Subcutaneous adipose tissue (tissue), 4 donors: ENCODE data around the gene RAB11B. TPM values are rescaled to one million over a fixed set of nuclear protein-coding genes. Genes with fewer than 3 reads are reported as not detected.

ENCODE experiments used
- total RNA-seq, 4 donors: library from RNA; depleted of rRNA; stranded (reverse); fragments of >200 nt; gene quantifications; one replicate each; pipeline ENCODE4 v1.1.0, GENCODE V29; 2016
- TF ChIP-seq, protein P1 (sequence below): fragments of 450-650 bp; IDR thresholded peaks from one replicate; pipeline ENCODE4 v1.5.1; 2016; ENCODE audit warnings: low read depth, mild to moderate bottlenecking, control low read depth, antibody characterized with exemption, moderate library complexity

Gene RAB11B
- total RNA-seq, 4 donors from 2014 or later = 29.4 to 95.3 (median 40.7) TPM

GRCh38 chr19:8413629-8413995 is 23.5 kb downstream of the RAB11B start:
- TF ChIP-seq, protein P1, sequence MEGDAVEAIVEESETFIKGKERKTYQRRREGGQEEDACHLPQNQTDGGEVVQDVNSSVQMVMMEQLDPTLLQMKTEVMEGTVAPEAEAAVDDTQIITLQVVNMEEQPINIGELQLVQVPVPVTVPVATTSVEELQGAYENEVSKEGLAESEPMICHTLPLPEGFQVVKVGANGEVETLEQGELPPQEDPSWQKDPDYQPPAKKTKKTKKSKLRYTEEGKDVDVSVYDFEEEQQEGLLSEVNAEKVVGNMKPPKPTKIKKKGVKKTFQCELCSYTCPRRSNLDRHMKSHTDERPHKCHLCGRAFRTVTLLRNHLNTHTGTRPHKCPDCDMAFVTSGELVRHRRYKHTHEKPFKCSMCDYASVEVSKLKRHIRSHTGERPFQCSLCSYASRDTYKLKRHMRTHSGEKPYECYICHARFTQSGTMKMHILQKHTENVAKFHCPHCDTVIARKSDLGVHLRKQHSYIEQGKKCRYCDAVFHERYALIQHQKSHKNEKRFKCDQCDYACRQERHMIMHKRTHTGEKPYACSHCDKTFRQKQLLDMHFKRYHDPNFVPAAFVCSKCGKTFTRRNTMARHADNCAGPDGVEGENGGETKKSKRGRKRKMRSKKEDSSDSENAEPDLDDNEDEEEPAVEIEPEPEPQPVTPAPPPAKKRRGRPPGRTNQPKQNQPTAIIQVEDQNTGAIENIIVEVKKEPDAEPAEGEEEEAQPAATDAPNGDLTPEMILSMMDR = no peak

GRCh38 chr19:8416796-8417195 is 26.6 kb downstream of the RAB11B start:
- TF ChIP-seq, protein P1 = no peak

- TF ChIP-seq, protein P1 = no peak
These were observed 31.6 kb downstream of the RAB11B start for GRCh38 chr19:8421484-8422461.

DNA sequence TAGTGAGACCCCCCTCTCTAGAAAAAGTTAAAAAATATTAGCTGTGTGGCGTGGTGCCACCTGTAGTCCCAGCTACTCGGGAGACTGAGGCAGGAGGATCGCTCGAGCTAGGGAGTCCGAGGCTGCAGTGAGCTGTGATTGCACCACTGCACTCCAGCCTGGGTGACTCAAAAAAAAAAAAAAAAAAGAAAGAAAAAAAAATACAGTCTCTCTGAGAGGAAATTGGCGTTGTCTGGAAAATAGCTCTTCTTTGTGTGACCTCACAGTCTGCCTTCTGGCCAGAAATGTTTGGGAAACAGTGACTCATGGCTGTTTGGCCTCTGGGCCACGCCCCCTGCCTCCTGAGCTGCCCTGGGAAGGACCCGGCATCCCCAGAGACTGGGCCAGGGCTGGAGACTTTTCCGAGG is 33.7 kb downstream of the RAB11B start:
- TF ChIP-seq, protein P1 = no peak

DNA sequence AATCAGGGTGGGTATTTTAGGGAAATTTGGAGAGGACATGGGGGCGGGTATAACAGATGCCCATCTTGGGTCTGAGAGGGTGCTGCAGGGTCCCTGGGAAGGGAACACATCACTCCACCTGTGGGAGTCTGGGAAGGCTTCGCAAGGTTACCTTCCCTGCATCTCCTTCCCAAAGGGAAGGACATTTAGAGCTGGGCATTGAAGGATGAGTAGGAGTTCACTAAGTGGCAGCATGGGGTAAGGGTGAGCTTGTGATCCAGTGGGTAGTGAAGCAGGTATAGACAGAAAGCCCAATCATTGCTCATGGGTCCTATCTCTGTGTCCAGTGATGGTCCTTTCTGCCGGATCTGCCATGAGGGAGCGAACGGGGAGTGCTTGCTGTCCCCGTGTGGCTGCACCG is 36.1 kb downstream of the RAB11B start:
- TF ChIP-seq, protein P1 = no peak

DNA sequence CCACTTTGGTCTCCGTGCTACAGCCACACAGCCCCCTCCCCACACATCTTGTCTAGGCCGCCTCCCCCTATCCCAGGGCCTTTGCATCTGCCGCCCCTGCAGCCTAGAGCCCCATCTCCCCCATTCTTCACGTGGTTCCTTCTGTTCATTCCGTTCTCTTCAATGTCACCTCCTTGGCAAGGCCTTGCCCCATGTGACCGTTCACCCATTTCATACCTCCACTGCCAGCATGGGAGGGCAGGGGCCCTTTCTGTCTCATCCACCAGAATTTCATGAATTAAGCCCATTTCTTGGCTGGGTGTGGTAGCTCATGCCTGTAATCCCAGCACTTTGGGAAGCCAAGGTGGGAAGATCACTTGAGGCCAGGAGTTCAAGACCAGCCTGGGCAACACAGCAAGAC is 38.9 kb downstream of the RAB11B start:
- TF ChIP-seq, protein P1 = no peak

DNA sequence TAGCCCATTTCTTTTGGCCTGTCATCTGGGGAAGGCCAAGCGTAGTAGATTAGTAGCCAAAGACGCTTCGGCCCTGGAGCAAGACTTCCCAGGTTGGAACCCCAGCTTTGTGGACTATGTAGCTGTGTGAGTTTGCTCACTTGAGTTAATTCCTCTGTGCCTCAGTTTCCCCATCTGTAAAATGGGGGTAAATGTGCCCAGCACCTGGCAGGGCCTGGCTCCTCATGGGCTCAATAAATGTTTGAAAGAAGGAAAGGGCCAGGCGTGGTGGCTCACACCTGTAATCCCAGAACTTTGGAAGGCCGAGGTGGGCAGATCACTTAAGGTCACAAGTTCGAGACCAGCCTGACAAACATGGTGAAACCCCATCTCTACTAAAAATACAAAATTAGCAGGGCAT is 39.7 kb downstream of the RAB11B start:
- TF ChIP-seq, protein P1 = no peak
